Trophoblast cell (in vitro differentiated cells and primary cell): ENCODE data around the gene FGD5.

Experiments used
- DNase-seq, 2 donors: peaks; one replicate each; pipeline ENCODE4 v3.0.0-alpha.2; 2016
- H2AFZ ChIP-seq: 2 replicates; pipeline ENCODE4 v1.6.1; 2013; ENCODE audit warnings: low read length, moderate library complexity, mild to moderate bottlenecking; ENCODE audit not compliant: insufficient read depth, poor library complexity
- H2AK5ac ChIP-seq: 2 replicates; pipeline ENCODE4 v1.6.1; 2013; ENCODE audit warnings: mild to moderate bottlenecking, low read length
- H2BK120ac ChIP-seq: 2 replicates; pipeline ENCODE4 v1.6.1; 2013; ENCODE audit warnings: low read length, mild to moderate bottlenecking, moderate library complexity; ENCODE audit not compliant: insufficient read depth, poor library complexity
- H2BK12ac ChIP-seq: 2 replicates; pipeline ENCODE4 v1.6.1; 2013; ENCODE audit warnings: mild to moderate bottlenecking, low read length, moderate library complexity
- H2BK5ac ChIP-seq: 2 replicates; pipeline ENCODE4 v1.6.1; 2013; ENCODE audit warnings: low read length, low read depth, moderate library complexity, mild to moderate bottlenecking; ENCODE audit not compliant: poor library complexity
- H3K14ac ChIP-seq: 2 replicates; pipeline ENCODE4 v1.6.1; 2013; ENCODE audit warnings: mild to moderate bottlenecking, low read length
- H3K18ac ChIP-seq: 2 replicates; pipeline ENCODE4 v1.6.1; 2013; ENCODE audit warnings: mild to moderate bottlenecking, low read length
- H3K23ac ChIP-seq: 2 replicates; pipeline ENCODE4 v1.6.1; 2013; ENCODE audit warnings: low read length
- H3K27ac ChIP-seq: 2 replicates; pipeline ENCODE4 v1.5.1; 2013; ENCODE audit warnings: low read depth, mild to moderate bottlenecking, inconsistent platforms, low read length, moderate library complexity
- H3K27me3 ChIP-seq: 2 replicates; pipeline ENCODE4 v1.6.1; 2013; ENCODE audit warnings: inconsistent platforms, mild to moderate bottlenecking, low read length, moderate library complexity; ENCODE audit not compliant: insufficient read depth
- H3K36me3 ChIP-seq, 2 experiments: 1 replicate in 1 of 2; 2 replicates in 1 of 2; pipeline ENCODE4 v1.6.1; 2013; ENCODE audit warnings: low read length in 2 of 2, mild to moderate bottlenecking in 2 of 2, moderate library complexity in 1 of 2; ENCODE audit not compliant: insufficient read depth in 2 of 2, control insufficient read depth in 1 of 2
- H3K4ac ChIP-seq: 2 replicates; pipeline ENCODE4 v1.6.1; 2013; ENCODE audit warnings: low read depth, mild to moderate bottlenecking, low read length, moderate library complexity
- H3K4me1 ChIP-seq, 2 experiments: 1 replicate in 1 of 2; 2 replicates in 1 of 2; pipeline ENCODE4 v1.6.1; 2013; ENCODE audit warnings: low read length in 2 of 2, mild to moderate bottlenecking in 2 of 2, moderate library complexity in 1 of 2; ENCODE audit not compliant: insufficient read depth in 2 of 2, control insufficient read depth in 1 of 2
- H3K4me2 ChIP-seq: 2 replicates; pipeline ENCODE4 v1.6.1; 2013; ENCODE audit warnings: inconsistent platforms, mild to moderate bottlenecking, low read length, moderate library complexity
- H3K4me3 ChIP-seq: 2 replicates; pipeline ENCODE4 v1.5.1; 2013; ENCODE audit warnings: mild to moderate bottlenecking, low read depth, low read length, inconsistent platforms
- H3K79me1 ChIP-seq: one replicate; pipeline ENCODE4 v1.6.1; 2013; ENCODE audit warnings: low read length
- H3K79me2 ChIP-seq: 2 replicates; pipeline ENCODE4 v1.6.1; 2013; ENCODE audit warnings: low read length, mild to moderate bottlenecking; ENCODE audit not compliant: control insufficient read depth, insufficient read depth, poor library complexity
- H3K9ac ChIP-seq: 2 replicates; pipeline ENCODE4 v1.6.1; 2013; ENCODE audit warnings: mild to moderate bottlenecking, low read length
- H3K9me3 ChIP-seq: 2 replicates; pipeline ENCODE4 v1.6.1; 2013; ENCODE audit warnings: low read depth, mild to moderate bottlenecking, control low read depth, inconsistent platforms, low read length; ENCODE audit not compliant: insufficient read depth
- H4K12ac ChIP-seq: 2 replicates; pipeline ENCODE4 v1.6.1; 2013; ENCODE audit warnings: low read depth, mild to moderate bottlenecking, low read length, moderate library complexity
- H4K8ac ChIP-seq: 2 replicates; pipeline ENCODE4 v1.6.1; 2013; ENCODE audit warnings: low read depth, mild to moderate bottlenecking, low read length, moderate library complexity
- H4K91ac ChIP-seq: one replicate; pipeline ENCODE4 v1.6.1; 2013; ENCODE audit warnings: low read depth, mild to moderate bottlenecking, low read length, moderate library complexity
- WGBS: extraction: QIAGEN DNeasy Blood & Tissue Kit; methylation state at CpG from one replicate; pipeline ENCODE4 v1.1.7; 2013; ENCODE audit warnings: missing lambda C conversion rate; ENCODE audit not compliant: insufficient read length, insufficient coverage; ENCODE audit errors: extremely low coverage; 5-methylcytosine and 5-hydroxymethylcytosine counted together

The FGD5 gene

GRCh38 chr3:14926592-14926991 is 107.8 kb downstream of the FGD5 start:
- peaks cover 3 to 6% of the 10 kb centered on the region in 2 experiments for H3K4me1 ChIP-seq
- no peak for DNase-seq
- no peak overlapping the region for H4K12ac ChIP-seq
- no peak overlapping the region for H3K23ac ChIP-seq
- H2AK5ac ChIP-seq, result no peak overlapping the region
- H3K4me2 ChIP-seq, result no peak overlapping the region
- no peak overlapping the region for H3K14ac ChIP-seq
- no peaks in the 10 kb centered on the region for H3K27me3 ChIP-seq
- H3K9ac ChIP-seq, result no peak overlapping the region
- no peak overlapping the region for H3K4ac ChIP-seq
- no peak overlapping the region for H2AFZ ChIP-seq
- H4K91ac ChIP-seq, result no peak overlapping the region
- no CpG with 5 or more reads among the region's 1 CpG for WGBS
- H2BK120ac ChIP-seq, result no peak overlapping the region
- no peak overlapping the region for H3K27ac ChIP-seq
- H3K4me3 ChIP-seq, result no peak overlapping the region
- peaks cover 0 to 11% of the 10 kb centered on the region in 2 experiments for H3K36me3 ChIP-seq
- no peak overlapping the region for H3K18ac ChIP-seq
- no peaks in the 10 kb centered on the region for H3K79me1 ChIP-seq
- no peak overlapping the region for H2BK5ac ChIP-seq
- H4K8ac ChIP-seq, result no peak overlapping the region
- no peaks in the 10 kb centered on the region for H3K79me2 ChIP-seq
- H2BK12ac ChIP-seq, result no peak overlapping the region
- no peaks in the 10 kb centered on the region for H3K9me3 ChIP-seq

- Histone ChIP-seq H3K4me1 (peaks cover 3 to 6% of the 10 kb centered on the region in 2 experiments), H3K79me2 (no peaks in the 10 kb centered on the region), H3K4me3 (no peak overlapping the region), H4K91ac (no peak overlapping the region), H3K9ac (no peak overlapping the region), H3K79me1 (no peaks in the 10 kb centered on the region), H3K27ac (no peak overlapping the region), H3K27me3 (no peaks in the 10 kb centered on the region), H2BK5ac (no peak overlapping the region), H4K8ac (no peak overlapping the region), H3K36me3 (peaks cover 0 to 8% of the 10 kb centered on the region in 2 experiments), H3K9me3 (no peaks in the 10 kb centered on the region), H3K4me2 (no peak overlapping the region), H2AFZ (no peak overlapping the region), H2BK120ac (no peak overlapping the region), H2AK5ac (no peak overlapping the region), H3K23ac (no peak overlapping the region), H3K4ac (no peak overlapping the region), H3K18ac (no peak overlapping the region), H2BK12ac (no peak overlapping the region), H4K12ac (no peak overlapping the region), H3K14ac (no peak overlapping the region)
- no CpG with 5 or more reads among the region's 5 CpGs for WGBS
- no peak for DNase-seq
Measured at GRCh38 chr3:14927308-14927707, 108.5 kb downstream of the FGD5 start.

GRCh38 chr3:14929310-14930074 is 110.7 kb downstream of the FGD5 start:
- Histone ChIP-seq H2BK12ac (no peak overlapping the region), H3K14ac (no peak overlapping the region), H2BK120ac (no peak overlapping the region), H3K4ac (no peak overlapping the region), H3K27me3 (no peaks in the 10 kb centered on the region), H3K9me3 (no peaks in the 10 kb centered on the region), H3K4me1 (peaks cover 3 to 8% of the 10 kb centered on the region in 2 experiments), H3K4me3 (no peak overlapping the region), H3K18ac (no peak overlapping the region), H3K79me2 (no peaks in the 10 kb centered on the region), H3K4me2 (no peak overlapping the region), H3K23ac (no peak overlapping the region), H3K79me1 (no peaks in the 10 kb centered on the region), H3K27ac (no peak overlapping the region), H2AK5ac (no peak overlapping the region), H3K36me3 (peaks cover 0 to 4% of the 10 kb centered on the region in 2 experiments), H3K9ac (no peak overlapping the region), H2BK5ac (no peak overlapping the region), H4K91ac (no peak overlapping the region), H4K12ac (no peak overlapping the region), H4K8ac (no peak overlapping the region), H2AFZ (no peak overlapping the region)
- no peak for DNase-seq
- no CpG with 5 or more reads among the region's 2 CpGs for WGBS

GRCh38 chr3:14933820-14934425 is 115.2 kb downstream of the FGD5 start:
- Histone ChIP-seq H3K4me1 (peaks cover 0 to 2% of the 10 kb centered on the region in 2 experiments), H4K8ac (no peak overlapping the region), H2BK120ac (no peak overlapping the region), H3K27ac (no peak overlapping the region), H3K36me3 (peaks cover 1 to 2% of the 10 kb centered on the region in 2 experiments), H3K4me2 (no peak overlapping the region), H3K27me3 (no peaks in the 10 kb centered on the region), H3K4me3 (no peak overlapping the region), H3K9me3 (no peaks in the 10 kb centered on the region), H4K91ac (no peak overlapping the region), H3K18ac (no peak overlapping the region), H3K79me1 (no peaks in the 10 kb centered on the region), H2AFZ (no peak overlapping the region), H3K23ac (no peak overlapping the region), H3K14ac (no peak overlapping the region), H3K4ac (no peak overlapping the region), H3K9ac (no peak overlapping the region), H2BK12ac (no peak overlapping the region), H4K12ac (no peak overlapping the region), H2BK5ac (no peak overlapping the region), H2AK5ac (no peak overlapping the region), H3K79me2 (no peaks in the 10 kb centered on the region)
- WGBS, result no CpG with 5 or more reads among the region's 7 CpGs
- no peak for DNase-seq
